Thoracic aorta (tissue), 2 donors: Measurements from ENCODE around the gene NADSYN1. TPM values are rescaled to one million over a fixed set of nuclear protein-coding genes. Genes with fewer than 3 reads are reported as not detected.

Source experiments
- ATAC-seq: fragments of 150-250 bp; one replicate; pipeline ENCODE4 v1.8.0; 2017; ENCODE audit warnings: low read depth; ENCODE audit not compliant: insufficient number of reproducible peaks, low FRiP score
- DNase-seq: peaks from one replicate; pipeline ENCODE4 v3.0.0-alpha.2; 2020; ENCODE audit warnings: low spot score
- H3K27ac ChIP-seq, 2 donors: fragments of 200-600 bp; sonication (generic); 1 replicate in 1 of 2; 2 replicates in 1 of 2; pipeline ENCODE4 v1.5.1; 2016; ENCODE audit warnings: mild to moderate bottlenecking in 2 of 2, moderate library complexity in 2 of 2
- H3K27me3 ChIP-seq: fragments of 200-600 bp; sonication (generic); replicated peaks from 2 replicates; pipeline ENCODE4 v1.6.0; 2016; ENCODE audit warnings: mild to moderate bottlenecking; ENCODE audit not compliant: insufficient read depth
- H3K36me3 ChIP-seq: fragments of 200-600 bp; sonication (generic); one replicate; pipeline ENCODE4 v1.5.1; 2016
- H3K4me1 ChIP-seq, 2 donors: fragments of 200-600 bp; sonication (generic); 1 replicate in 1 of 2; 2 replicates in 1 of 2; pipeline versions ENCODE4 v1.5.1 to v1.6.0; 2016; ENCODE audit warnings: low read depth in 2 of 2, mild to moderate bottlenecking in 1 of 2; ENCODE audit not compliant: control insufficient read depth in 1 of 2
- H3K4me3 ChIP-seq: fragments of 200-600 bp; sonication (generic); 2 replicates; pipeline ENCODE4 v1.5.1; 2016; ENCODE audit warnings: mild to moderate bottlenecking
- H3K9me3 ChIP-seq: fragments of 200-600 bp; sonication (generic); 2 replicates; pipeline ENCODE4 v1.5.1; 2016
- total RNA-seq, 2 donors: library from RNA; depleted of rRNA; stranded (reverse); fragments of >200 nt; gene quantifications; one replicate each; pipeline versions ENCODE4 v1.1.0 to v1.2.3, GENCODE V29; 2016
- TF ChIP-seq, protein P1 (sequence below): fragments of 200-600 bp; sonication (generic); IDR thresholded peaks from one replicate; pipeline ENCODE4 v1.5.1; 2019; ENCODE audit warnings: antibody characterized with exemption

NADSYN1 gene
- total RNA-seq, 2 donors from 2014 or later: 68.0 to 112 TPM

DNA sequence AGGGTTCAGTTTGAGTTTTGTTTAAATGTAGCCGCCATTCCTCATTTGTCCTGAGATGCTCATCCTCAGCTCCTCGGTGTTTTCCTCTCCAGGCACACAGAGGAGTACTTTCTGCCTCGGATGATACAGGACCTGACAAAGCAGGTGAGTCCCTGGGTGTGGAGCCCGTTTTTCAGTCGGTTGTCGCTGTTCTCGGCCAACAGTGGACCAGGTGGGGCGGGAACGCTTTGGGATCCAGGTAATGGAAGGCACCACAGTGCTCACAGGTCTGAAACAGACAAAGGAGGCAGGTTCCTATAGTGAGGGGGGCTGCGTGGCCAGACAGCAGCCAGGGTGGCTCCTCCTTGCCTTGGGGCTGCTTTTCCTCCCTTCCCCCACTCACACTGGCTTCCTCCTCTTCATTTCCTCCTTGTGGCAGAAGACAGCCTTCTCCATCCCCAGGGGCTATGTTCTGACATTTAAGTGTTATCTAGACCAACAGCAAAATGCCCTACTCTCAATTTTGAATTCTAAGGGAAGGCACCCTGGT is 19.4 kb downstream of the NADSYN1 start:
- no peak for ATAC-seq

DNA sequence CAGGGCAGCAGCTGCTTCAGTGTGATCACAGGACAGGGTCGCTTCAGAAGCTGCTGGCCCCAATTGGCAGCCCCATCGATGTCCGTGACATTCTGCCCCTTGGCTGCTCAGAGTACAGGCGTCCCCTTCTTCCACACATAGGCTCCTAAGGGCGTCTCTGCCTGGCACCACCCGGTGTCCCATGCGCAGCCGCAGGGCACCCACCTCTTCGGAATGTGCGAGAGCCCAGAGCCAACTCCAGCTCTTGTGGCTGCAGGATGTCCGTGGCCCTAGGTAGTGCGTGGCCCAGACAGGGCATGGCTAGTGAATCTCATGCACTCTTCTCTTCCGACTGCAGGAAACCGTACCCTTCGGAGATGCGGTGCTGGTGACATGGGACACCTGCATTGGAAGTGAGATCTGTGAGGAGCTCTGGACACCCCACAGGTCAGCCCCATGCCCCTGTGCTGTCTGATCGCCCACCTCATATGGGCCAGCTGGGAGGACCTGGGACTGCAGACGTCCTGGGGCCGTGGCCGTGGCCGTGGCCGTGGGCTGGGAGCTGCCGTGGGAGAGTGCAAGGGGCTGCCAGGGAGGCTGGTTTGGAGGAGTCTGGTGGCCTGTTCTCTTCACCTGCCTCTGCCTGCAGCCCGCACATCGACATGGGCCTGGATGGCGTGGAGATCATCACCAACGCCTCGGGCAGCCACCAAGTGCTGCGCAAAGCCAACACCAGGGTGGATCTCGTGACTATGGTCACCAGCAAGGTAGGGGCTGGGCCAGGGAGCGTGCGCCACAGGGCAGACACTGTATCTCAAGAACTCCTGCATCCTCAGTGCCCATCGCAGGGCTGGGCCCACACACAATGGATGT is 20.2 kb downstream of the NADSYN1 start:
- no peak for ATAC-seq

More for the DNA sequence above, 19.4 kb downstream of the NADSYN1 start:
- Histone ChIP-seq H3K4me1 (no peaks in the 10 kb centered on the region), H3K36me3 (peaks cover 50% of the 10 kb centered on the region), H3K9me3 (no peaks in the 10 kb centered on the region), H3K27ac (no peak overlapping the region), H3K27me3 (no peaks in the 10 kb centered on the region), H3K4me3 (no peak overlapping the region)
- DNase-seq: no peak
- TF ChIP-seq, protein P1, sequence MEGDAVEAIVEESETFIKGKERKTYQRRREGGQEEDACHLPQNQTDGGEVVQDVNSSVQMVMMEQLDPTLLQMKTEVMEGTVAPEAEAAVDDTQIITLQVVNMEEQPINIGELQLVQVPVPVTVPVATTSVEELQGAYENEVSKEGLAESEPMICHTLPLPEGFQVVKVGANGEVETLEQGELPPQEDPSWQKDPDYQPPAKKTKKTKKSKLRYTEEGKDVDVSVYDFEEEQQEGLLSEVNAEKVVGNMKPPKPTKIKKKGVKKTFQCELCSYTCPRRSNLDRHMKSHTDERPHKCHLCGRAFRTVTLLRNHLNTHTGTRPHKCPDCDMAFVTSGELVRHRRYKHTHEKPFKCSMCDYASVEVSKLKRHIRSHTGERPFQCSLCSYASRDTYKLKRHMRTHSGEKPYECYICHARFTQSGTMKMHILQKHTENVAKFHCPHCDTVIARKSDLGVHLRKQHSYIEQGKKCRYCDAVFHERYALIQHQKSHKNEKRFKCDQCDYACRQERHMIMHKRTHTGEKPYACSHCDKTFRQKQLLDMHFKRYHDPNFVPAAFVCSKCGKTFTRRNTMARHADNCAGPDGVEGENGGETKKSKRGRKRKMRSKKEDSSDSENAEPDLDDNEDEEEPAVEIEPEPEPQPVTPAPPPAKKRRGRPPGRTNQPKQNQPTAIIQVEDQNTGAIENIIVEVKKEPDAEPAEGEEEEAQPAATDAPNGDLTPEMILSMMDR: no peak

DNA sequence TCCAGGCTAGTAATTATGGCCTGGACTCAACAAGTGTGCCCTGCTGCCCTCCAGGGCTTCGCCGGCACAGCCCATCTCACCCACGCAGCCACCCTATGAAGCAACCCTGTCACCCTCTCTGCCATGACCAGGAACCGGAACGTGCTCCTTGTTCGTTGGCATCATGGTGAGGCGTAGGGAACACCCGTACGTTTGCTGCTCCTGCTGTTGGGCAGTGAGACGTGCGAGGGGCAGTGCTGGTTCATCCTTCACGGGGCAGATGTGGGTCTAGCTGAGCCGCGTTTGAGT is 20.7 kb downstream of the NADSYN1 start:
- Histone ChIP-seq H3K9me3 (no peaks in the 10 kb centered on the region), H3K27ac (no peak overlapping the region), H3K36me3 (peaks cover 60% of the 10 kb centered on the region), H3K4me1 (no peaks in the 10 kb centered on the region), H3K4me3 (no peak overlapping the region), H3K27me3 (no peaks in the 10 kb centered on the region)
- ATAC-seq (no peak), DNase-seq (no peak)
- TF ChIP-seq, protein P1: no peak

More for the DNA sequence above, 20.2 kb downstream of the NADSYN1 start:
- H3K36me3 ChIP-seq: peaks cover 55% of the 10 kb centered on the region
- H3K27me3 ChIP-seq: no peaks in the 10 kb centered on the region
- H3K27ac ChIP-seq: no peak overlapping the region
- H3K4me1 ChIP-seq: no peaks in the 10 kb centered on the region
- DNase-seq: no peak
- no peaks in the 10 kb centered on the region for H3K9me3 ChIP-seq
- TF ChIP-seq, protein P1: no peak
- H3K4me3 ChIP-seq: no peak overlapping the region

DNA sequence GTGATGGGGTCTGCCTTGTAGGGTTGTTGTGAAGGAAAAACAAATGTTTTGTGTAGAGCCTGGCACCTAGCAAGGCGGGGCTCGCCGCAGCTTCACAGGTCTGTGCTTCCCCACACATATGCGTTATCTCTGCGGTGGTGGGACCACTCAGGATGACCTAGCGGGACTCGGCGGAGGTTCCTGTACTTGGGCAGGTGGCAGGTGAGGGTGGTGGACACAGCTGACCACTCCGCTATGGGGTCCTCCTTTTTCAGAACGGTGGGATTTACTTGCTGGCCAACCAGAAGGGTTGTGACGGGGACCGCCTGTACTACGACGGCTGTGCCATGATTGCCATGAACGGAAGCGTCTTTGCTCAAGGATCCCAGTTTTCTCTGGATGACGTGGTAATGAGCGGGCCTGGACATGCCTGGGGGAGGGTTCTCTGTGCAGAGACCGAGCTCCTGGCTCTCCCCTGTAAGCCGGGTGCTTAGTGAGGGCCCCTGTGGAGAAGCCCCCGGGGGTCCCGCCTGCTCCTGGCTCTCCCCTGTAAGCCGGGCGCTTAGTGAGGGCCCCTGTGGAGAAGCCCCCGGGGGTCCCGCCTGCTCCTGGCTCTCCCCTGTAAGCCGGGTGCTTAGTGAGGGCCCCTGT is 21.3 kb downstream of the NADSYN1 start:
- DNase-seq (no peak), ATAC-seq (no peak)
- Histone ChIP-seq H3K4me3 (no peak overlapping the region), H3K36me3 (peaks cover 63% of the 10 kb centered on the region), H3K27me3 (no peaks in the 10 kb centered on the region), H3K27ac (no peak overlapping the region), H3K9me3 (no peaks in the 10 kb centered on the region), H3K4me1 (no peaks in the 10 kb centered on the region)
- TF ChIP-seq, protein P1: no peak

DNA sequence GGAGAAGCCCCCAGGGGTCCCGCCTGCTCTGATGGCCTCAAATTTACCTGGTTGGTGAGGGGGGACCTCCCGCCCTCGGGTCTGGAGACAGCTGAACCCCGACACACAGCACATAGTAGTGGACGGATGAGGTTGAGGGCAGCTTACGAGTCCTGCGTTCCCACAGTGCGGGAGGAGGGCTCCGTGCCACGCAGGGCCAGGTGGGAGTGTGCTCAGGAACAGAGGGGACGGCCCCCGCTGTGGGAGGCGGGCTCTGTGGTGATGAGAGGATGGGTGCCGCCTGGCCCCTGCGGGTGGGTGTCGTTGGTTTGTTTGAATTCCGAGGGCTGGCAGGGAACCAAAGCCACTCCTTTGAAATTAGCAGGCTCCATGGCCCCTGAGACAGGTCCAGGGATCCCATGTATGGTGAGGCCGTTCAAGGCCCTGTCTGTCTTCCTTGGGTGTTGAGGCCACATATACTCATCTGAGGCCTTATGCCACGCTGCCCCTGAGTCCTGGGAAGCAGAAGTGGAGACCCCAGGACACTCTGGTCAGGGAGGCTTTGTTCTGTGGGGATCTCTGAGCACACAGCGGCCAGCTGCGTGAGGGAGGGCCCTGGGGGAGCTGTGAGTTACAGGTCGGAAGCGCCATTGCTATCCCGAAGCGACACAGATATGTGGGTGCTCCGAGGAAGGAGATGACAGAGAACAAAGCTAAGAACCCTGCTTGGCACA is 21.9 kb downstream of the NADSYN1 start:
- Histone ChIP-seq H3K9me3 (no peaks in the 10 kb centered on the region), H3K27me3 (no peaks in the 10 kb centered on the region), H3K4me3 (no peak overlapping the region), H3K4me1 (no peaks in the 10 kb centered on the region), H3K27ac (no peak overlapping the region), H3K36me3 (peaks cover 63% of the 10 kb centered on the region)
- ATAC-seq (no peak), DNase-seq (no peak)
- TF ChIP-seq, protein P1: no peak
